ENCODE data around the gene C19orf85. TPM values are rescaled to one million over a fixed set of nuclear protein-coding genes. Genes with fewer than 3 reads are reported as not detected.
"Not testable (repeated sequence)": the region's sequence is repeated elsewhere in the genome, so short reads cannot be mapped to it uniquely, and the experiment has no call there.

The C19orf85 gene
- total RNA-seq, 1 experiment from 2014 or later = 0.74 TPM

GRCh38 chr19:55451965-55452748 is 12.4 kb downstream of the C19orf85 start:
- no peak overlapping the region for H3K4me3 ChIP-seq
- no peak overlapping the region for H3K27ac ChIP-seq
- H3K9me2 ChIP-seq (ENCODE audit: insufficient read depth) = no peaks in the 10 kb centered on the region
- CTCF ChIA-PET = interaction anchor here (0.6 kb wide), 1 partner anchor 311 kb away, joined by 4 read pairs; no protein-coding TSS in a partner anchor
- intact Hi-C loops (cut with micrococcal nuclease; ENCODE audit: unreplicated experiment) = no loop called here
- peaks cover 14% of the 10 kb centered on the region for H4K20me1 ChIP-seq (ENCODE audit: insufficient read depth)
- no peaks in the 10 kb centered on the region for H3K36me3 ChIP-seq (ENCODE audit: low read depth)
- DNase-seq = no peak
- H3K9me3 ChIP-seq (ENCODE audit: insufficient read depth, low read depth) = no peaks in the 10 kb centered on the region; the same call in 1 of the 2 replicates
- H3K4me1 ChIP-seq (replicated peaks; ENCODE audit: insufficient read depth) = no peaks in the 10 kb centered on the region
- BruUV-seq (replicated peaks) = no TSS peak
- H3K79me2 ChIP-seq (ENCODE audit: low read depth) = no peaks in the 10 kb centered on the region
- H3K4me2 ChIP-seq = no peak overlapping the region
- no peak overlapping the region for H2AFZ ChIP-seq
- H3F3A ChIP-seq (ENCODE audit: insufficient read depth, low read depth) = peaks cover 22% of the 10 kb centered on the region
- TF ChIP-seq EZH2 (IDR thresholded peaks at IDR 0.05; ENCODE audit: low read depth) (no peak), CTCF (conservative IDR thresholded peaks at IDR 0.05) (no peak)
- peaks cover 4% of the 10 kb centered on the region; the same call in 1 of the 2 replicates for H3K27me3 ChIP-seq (ENCODE audit: insufficient read depth, low read depth)
- POLR2A ChIA-PET (ENCODE audit: unreplicated experiment) = no interaction called here

GRCh38 chr19:55451163-55451964 is 13.2 kb downstream of the C19orf85 start:
- H3K9me3 ChIP-seq (ENCODE audit: insufficient read depth, low read depth) = no peaks in the 10 kb centered on the region; the same call in 1 of the 2 replicates
- no peak overlapping the region for H3K4me3 ChIP-seq
- H3K36me3 ChIP-seq (ENCODE audit: low read depth) = no peaks in the 10 kb centered on the region
- intact Hi-C loops (cut with micrococcal nuclease; ENCODE audit: unreplicated experiment) = no loop called here
- H3K9me2 ChIP-seq (ENCODE audit: insufficient read depth) = no peaks in the 10 kb centered on the region
- H2AFZ ChIP-seq = no peak overlapping the region
- no peak overlapping the region for H3K4me2 ChIP-seq
- CTCF ChIA-PET = interaction anchor here (0.6 kb wide), 1 partner anchor 310 kb away, joined by 4 read pairs; no protein-coding TSS in a partner anchor
- no peak overlapping the region for H3K27ac ChIP-seq
- H4K20me1 ChIP-seq (ENCODE audit: insufficient read depth) = peaks cover 7% of the 10 kb centered on the region
- H3K27me3 ChIP-seq (ENCODE audit: insufficient read depth, low read depth) = peaks cover 9% of the 10 kb centered on the region
- H3K4me1 ChIP-seq (replicated peaks; ENCODE audit: insufficient read depth) = no peaks in the 10 kb centered on the region
- H3F3A ChIP-seq (ENCODE audit: insufficient read depth, low read depth) = peaks cover 29% of the 10 kb centered on the region
- BruUV-seq (replicated peaks) = no TSS peak
- no peak for DNase-seq
- no peaks in the 10 kb centered on the region for H3K79me2 ChIP-seq (ENCODE audit: low read depth)
- POLR2A ChIA-PET (ENCODE audit: unreplicated experiment) = no interaction called here
- TF ChIP-seq EZH2 (IDR thresholded peaks at IDR 0.05; ENCODE audit: low read depth) (no peak), CTCF (conservative IDR thresholded peaks at IDR 0.05) (no peak)

DNA sequence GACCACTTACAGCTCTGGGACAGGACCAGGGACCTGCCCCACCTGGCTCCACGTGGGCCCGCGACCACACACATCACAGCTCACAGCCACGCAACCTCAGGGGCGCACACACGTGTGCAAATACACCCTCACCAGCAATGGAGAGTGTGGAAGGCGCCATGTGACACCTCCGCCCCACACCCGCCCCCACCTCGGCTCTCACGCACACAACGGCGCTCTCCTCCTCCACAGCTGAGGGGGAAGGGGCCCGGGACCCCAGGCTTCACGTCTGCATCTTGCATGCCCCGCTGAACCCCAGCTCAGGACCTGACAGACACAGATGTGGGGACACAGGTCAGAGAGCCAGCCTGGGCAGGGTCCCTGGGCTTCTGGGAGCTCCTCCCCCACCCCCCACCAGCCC is 15.1 kb downstream of the C19orf85 start:
- Histone ChIP-seq H2AFZ (no peak overlapping the region), H3K27me3 (ENCODE audit: insufficient read depth, low read depth) (peaks cover 24% of the 10 kb centered on the region), H3K4me3 (no peak overlapping the region), H3K79me2 (ENCODE audit: low read depth) (no peaks in the 10 kb centered on the region), H3K9me2 (ENCODE audit: insufficient read depth) (no peaks in the 10 kb centered on the region), H3K27ac (no peak overlapping the region), H3K4me1 (replicated peaks; ENCODE audit: insufficient read depth) (no peaks in the 10 kb centered on the region), H3K36me3 (ENCODE audit: low read depth) (no peaks in the 10 kb centered on the region), H3K9me3 (ENCODE audit: insufficient read depth, low read depth) (no peaks in the 10 kb centered on the region; the same call in 1 of the 2 replicates), H4K20me1 (ENCODE audit: insufficient read depth) (peaks cover 2% of the 10 kb centered on the region; the same call in 1 of the 2 replicates), H3K4me2 (no peak overlapping the region), H3F3A (ENCODE audit: insufficient read depth, low read depth) (peaks cover 30% of the 10 kb centered on the region)
- TF ChIP-seq EZH2 (IDR thresholded peaks at IDR 0.05; ENCODE audit: low read depth) (no peak), CTCF (conservative IDR thresholded peaks at IDR 0.05) (no peak)
- intact Hi-C loops (cut with micrococcal nuclease; ENCODE audit: unreplicated experiment) = no loop called here
- ChIA-PET CTCF (no interaction called here), POLR2A (ENCODE audit: unreplicated experiment) (interaction anchor here (0.5 to 0.9 kb wide), 2 partner anchors 231 to 1557 kb away, joined by 3 to 8 read pairs; no protein-coding TSS in a partner anchor)
- BruUV-seq (replicated peaks) = no TSS peak
- DNase-seq = no peak

DNA sequence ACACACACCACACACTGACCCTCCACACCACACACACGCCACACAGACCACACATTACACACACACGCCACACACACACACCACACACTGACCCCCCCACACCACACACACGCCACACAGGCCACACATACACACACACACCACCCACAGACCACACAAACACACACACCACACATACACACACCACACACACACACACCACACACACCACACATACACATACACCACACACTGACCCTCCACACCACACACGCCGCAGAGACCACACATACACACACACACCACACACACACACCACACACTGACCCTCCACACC is 16.4 kb downstream of the C19orf85 start:
- Histone ChIP-seq H3K27me3 (ENCODE audit: insufficient read depth, low read depth) (peaks cover 36% of the 10 kb centered on the region), H3F3A (ENCODE audit: insufficient read depth, low read depth) (peaks cover 23% of the 10 kb centered on the region)
- H3K4me3 ChIP-seq; POLR2A ChIA-PET (ENCODE audit: unreplicated experiment); H3K4me1 ChIP-seq (replicated peaks; ENCODE audit: insufficient read depth); DNase-seq; intact Hi-C loops (cut with micrococcal nuclease; ENCODE audit: unreplicated experiment); H3K9me2 ChIP-seq (ENCODE audit: insufficient read depth); H3K4me2 ChIP-seq; BruUV-seq (replicated peaks); H2AFZ ChIP-seq; CTCF ChIA-PET; H4K20me1 ChIP-seq (ENCODE audit: insufficient read depth); H3K27ac ChIP-seq; H3K36me3 ChIP-seq (ENCODE audit: low read depth); H3K9me3 ChIP-seq (ENCODE audit: insufficient read depth, low read depth); H3K79me2 ChIP-seq (ENCODE audit: low read depth): not testable (repeated sequence)

Measured in PC-9 (cell line).